A549 (cell line): ENCODE data around the gene CEP135. TPM values are rescaled to one million over a fixed set of nuclear protein-coding genes. Genes with fewer than 3 reads are reported as not detected.

Source experiments
- ATAC-seq, 2 experiments: fragments of 200-7000 bp in 1 of 2; fragments of >200 bp in 1 of 2; cut with Nextera tagmentation in 1 of 2; cut with Tn5 transposase in 1 of 2; 3 replicates each; pipeline versions ENCODE4 v1.8.0 to v1.9.1; 2018 to 2020; ENCODE audit warnings: mild to moderate bottlenecking in 1 of 2, moderate library complexity in 1 of 2
- CTCF ChIA-PET: fragments of 300-600 bp; sonication (Branson Sonifier 250); formaldehyde crosslinking; extraction: SDS; loops from one replicate; lab custom pipeline; 2021; ENCODE audit warnings: antibody characterized with exemption, inconsistent platforms; lab: Yijun Ruan, JAX
- POLR2A ChIA-PET: fragments of 350-600 bp; formaldehyde crosslinking; extraction: SDS; loops from one replicate; lab custom pipeline; 2021; ENCODE audit warnings: antibody characterized with exemption, inconsistent platforms; lab: Yijun Ruan, JAX
- DNase-seq, 2 experiments: peaks; one replicate each; pipeline versions ENCODE4 v3.0.0 to v3.0.0-alpha.2; 2011 to 2016; ENCODE audit warnings: low read depth in 1 of 2, low spot score in 1 of 2
- FAIRE-seq: peaks from 2 replicates; lab custom pipeline; 2011; peaks lifted over from hg19 to GRCh38; lab: Jason Lieb, UNC
- H3K27ac ChIP-seq, 2 experiments: fragments of >200 bp; sonication (Bioruptor Twin); formaldehyde crosslinking; 3 replicates each; pipeline ENCODE4 v1.5.1; 2016 to 2017
- H3K4me1 ChIP-seq: fragments of >200 bp; sonication (Bioruptor Twin); formaldehyde crosslinking; 3 replicates; pipeline ENCODE4 v1.6.1; 2016
- H3K4me2 ChIP-seq: fragments of >200 bp; sonication (Bioruptor Twin); formaldehyde crosslinking; 3 replicates; pipeline ENCODE4 v1.6.1; 2016
- H3K4me3 ChIP-seq: fragments of >200 bp; sonication (Bioruptor Twin); formaldehyde crosslinking; 3 replicates; pipeline ENCODE4 v1.5.1; 2016
- H3K9me3 ChIP-seq: fragments of >200 bp; sonication (Bioruptor Twin); formaldehyde crosslinking; 3 replicates; pipeline ENCODE4 v1.6.1; 2016
- ATOH8 ChIP-seq: fragments of 250-450 bp; sonication (Bioruptor Pico); IDR thresholded peaks from 2 replicates; pipeline ENCODE4 v1.5.0; 2020; ENCODE audit warnings: low read depth, mild to moderate bottlenecking, moderate library complexity
- BCL3 ChIP-seq: fragments of >200 bp; sonication (Bioruptor Twin); formaldehyde crosslinking; IDR thresholded peaks from 3 replicates; pipeline ENCODE4 v1.6.1; 2016
- CBX8 ChIP-seq: fragments of 200-600 bp; sonication (generic); IDR thresholded peaks from 2 replicates; pipeline ENCODE4 v1.6.1; 2016
- CHD4 ChIP-seq: fragments of 200-600 bp; sonication (generic); IDR thresholded peaks from 2 replicates; pipeline ENCODE4 v1.6.1; 2016; ENCODE audit warnings: antibody characterized with exemption, mild to moderate bottlenecking, borderline replicate concordance
- E2F6 ChIP-seq: IDR thresholded peaks from 2 replicates; pipeline ENCODE4 v1.6.1; 2012; ENCODE audit warnings: low read depth, borderline replicate concordance
- EHF ChIP-seq: fragments of 250-450 bp; sonication (Bioruptor Pico); IDR thresholded peaks from 2 replicates; pipeline ENCODE4 v1.5.0; 2020; ENCODE audit warnings: mild to moderate bottlenecking
- ELK1 ChIP-seq: fragments of 150-350 bp; IDR thresholded peaks from 2 replicates; pipeline ENCODE4 v1.6.1; 2014; ENCODE audit warnings: low read depth, mild to moderate bottlenecking, low read length
- EP300 ChIP-seq, 2 experiments: fragments of >200 bp; sonication (Bioruptor Twin); formaldehyde crosslinking; IDR thresholded peaks; 2 replicates in 1 of 2; 3 replicates in 1 of 2; pipeline ENCODE4 v1.6.1; 2016 to 2017
- HES2 ChIP-seq: fragments of >200 bp; sonication (Bioruptor Twin); formaldehyde crosslinking; IDR thresholded peaks from 2 replicates; pipeline ENCODE4 v1.6.1; 2016
- HMGXB4 ChIP-seq: fragments of 250-450 bp; sonication (Bioruptor Pico); IDR thresholded peaks from 2 replicates; pipeline ENCODE4 v1.5.0; 2021; ENCODE audit warnings: mild to moderate bottlenecking, moderate library complexity, borderline replicate concordance
- HOXA7 ChIP-seq: fragments of 250-450 bp; sonication (Bioruptor Pico); IDR thresholded peaks from 2 replicates; pipeline ENCODE4 v1.5.0; 2020; ENCODE audit warnings: mild to moderate bottlenecking, moderate library complexity
- HOXB5 ChIP-seq: fragments of 250-450 bp; sonication (Bioruptor Pico); IDR thresholded peaks from 2 replicates; pipeline ENCODE4 v1.5.0; 2020; ENCODE audit warnings: mild to moderate bottlenecking, moderate library complexity
- JUN ChIP-seq, 2 experiments: fragments of >200 bp; sonication (Bioruptor Twin); formaldehyde crosslinking; IDR thresholded peaks; 2 replicates in 1 of 2; 3 replicates in 1 of 2; pipeline ENCODE4 v1.6.1; 2016 to 2017
- JUNB ChIP-seq: fragments of >200 bp; sonication (Bioruptor Twin); formaldehyde crosslinking; IDR thresholded peaks from 2 replicates; pipeline ENCODE4 v1.6.1; 2016
- KDM5A ChIP-seq: fragments of 200-600 bp; sonication (generic); IDR thresholded peaks from 2 replicates; pipeline ENCODE4 v1.6.1; 2016; ENCODE audit warnings: antibody characterized with exemption, mild to moderate bottlenecking
- MAFK ChIP-seq: fragments of 450-650 bp; IDR thresholded peaks from 2 replicates; pipeline ENCODE4 v1.6.1; 2014; ENCODE audit not compliant: partially characterized antibody
- MAX ChIP-seq: IDR thresholded peaks from 2 replicates; pipeline ENCODE4 v1.6.1; 2012
- NFE2L2 ChIP-seq: fragments of 150-350 bp; conservative IDR thresholded peaks from 2 replicates; pipeline ENCODE4 v1.6.1; 2014; ENCODE audit warnings: low read length
- NR3C1 ChIP-seq: fragments of >200 bp; sonication (Bioruptor Twin); formaldehyde crosslinking; IDR thresholded peaks from 3 replicates; pipeline ENCODE4 v1.6.1; 2017
- RAD21 ChIP-seq, 2 experiments: fragments of >200 bp in 1 of 2; sonication (Bioruptor Twin) in 1 of 2; formaldehyde crosslinking in 1 of 2; IDR thresholded peaks in 1 of 2; conservative IDR thresholded peaks in 1 of 2; 2 replicates in 1 of 2; 3 replicates in 1 of 2; pipeline ENCODE4 v1.6.1; 2012 to 2018; ENCODE audit warnings: inconsistent platforms in 1 of 2
- RCOR1 ChIP-seq: fragments of 150-350 bp; IDR thresholded peaks from 2 replicates; pipeline ENCODE4 v1.6.1; 2014; ENCODE audit warnings: antibody characterized with exemption, low read length, low read depth
- USF2 ChIP-seq: fragments of 450-650 bp; IDR thresholded peaks from 2 replicates; pipeline ENCODE4 v1.6.1; 2014; ENCODE audit warnings: antibody characterized with exemption
- ZFP36 ChIP-seq: fragments of 450-650 bp; IDR thresholded peaks from 2 replicates; pipeline ENCODE4 v1.6.1; 2014; ENCODE audit warnings: borderline replicate concordance; ENCODE audit not compliant: partially characterized antibody
- ZNF302 ChIP-seq: fragments of 250-450 bp; sonication (Bioruptor Pico); IDR thresholded peaks from 2 replicates; pipeline ENCODE4 v1.9.0; 2021; ENCODE audit warnings: inconsistent platforms, mild to moderate bottlenecking, moderate library complexity
- WGBS: methylation state at CpG from one replicate; pipeline ENCODE4 v1.1.6; 2017; ENCODE audit errors: missing lambda C conversion rate; 5-methylcytosine and 5-hydroxymethylcytosine counted together
- polyA plus RNA-seq, 4 experiments: library from polyadenylated mRNA; depleted of rRNA in 3 of 4; stranded (reverse); fragments of >200 nt; fragmentation: RNase III in 1 of 4; extraction: RNeasy Plus Mini Kit Qiagen cat#74134 plus additional on column Dnase treatment in 1 of 4; gene quantifications; 2 replicates in 3 of 4; 3 replicates in 1 of 4; pipeline ENCODE4 v1.2.3, GENCODE V29; 2011 to 2017

Gene CEP135
- polyA plus RNA-seq, 2 of the 4 experiments (the other 2 are of a cell fraction): 7.3 to 10.6 TPM

- DNase-seq (no peak), FAIRE-seq (no peak), ATAC-seq (no peak)
- H3K4me2 ChIP-seq: no peak overlapping the region
- POLR2A ChIA-PET: no interaction called here
- 99% methylated on average over 3 of the region's 3 CpGs for WGBS
- H3K27ac ChIP-seq: no peak overlapping the region
- H3K4me3 ChIP-seq: no peak overlapping the region
- no peaks in the 10 kb centered on the region for H3K9me3 ChIP-seq
- H3K4me1 ChIP-seq: no peaks in the 10 kb centered on the region
- TF ChIP-seq ATOH8 (CRISPR knock-in tag) (no peak), RCOR1 (no peak), NFE2L2 (no peak), ELK1 (no peak), RAD21 (conservative IDR thresholded peaks at IDR 0.05 in 1 of 2, IDR thresholded peaks at IDR 0.05 in 1 of 2) (no peak), MAFK (no peak), HMGXB4 (CRISPR knock-in tag) (no peak), KDM5A (no peak), CHD4 (no peak), EP300 (IDR thresholded peaks at IDR 0.05) (no peak)
- CTCF ChIA-PET: interaction anchor here (0.6 kb wide), 1 partner anchor 18 kb away, joined by 3 read pairs; no protein-coding TSS in a partner anchor
Observed at GRCh38 chr4:55993994-55994663, 45.4 kb downstream of the CEP135 start.

GRCh38 chr4:55996646-55997045 lies 47.9 kb downstream of the CEP135 start:
- POLR2A ChIA-PET: no interaction called here
- FAIRE-seq (no peak), ATAC-seq (no peak)
- TF ChIP-seq ZNF302 (CRISPR knock-in tag): no peak
- no peak for TF ChIP-seq HES2
- TF ChIP-seq CBX8: no peak
- no peak for TF ChIP-seq HOXA7 (CRISPR knock-in tag)
- TF ChIP-seq EHF: no peak
- TF ChIP-seq JUNB: no peak
- no peak for TF ChIP-seq RAD21 (conservative IDR thresholded peaks at IDR 0.05 in 1 of 2, IDR thresholded peaks at IDR 0.05 in 1 of 2)
- no peak for TF ChIP-seq JUN (IDR thresholded peaks at IDR 0.05)
- TF ChIP-seq USF2: no peak
- TF ChIP-seq MAX: no peak
- TF ChIP-seq NR3C1: no peak
- TF ChIP-seq BCL3: no peak
- TF ChIP-seq HOXB5 (CRISPR knock-in tag): no peak
- no peak for TF ChIP-seq ZFP36
- no peak for TF ChIP-seq E2F6
- TF ChIP-seq, all 56 proteins: peak for 0
- 95% methylated on average over 2 of the region's 2 CpGs for WGBS
- Histone ChIP-seq H3K4me1 (no peaks in the 10 kb centered on the region), H3K9me3 (no peaks in the 10 kb centered on the region), H3K4me3 (no peak overlapping the region), H3K4me2 (no peak overlapping the region), H3K27ac (no peak overlapping the region)
- no peak for DNase-seq
- CTCF ChIA-PET: no interaction called here
